NCI-H2171 (cell line): ENCODE measurements around the gene SOCS2.
"Not testable (repeated sequence)": the region's sequence is repeated elsewhere in the genome, so short reads cannot be mapped to it uniquely, and the experiment has no call there.

ENCODE experiments used
- DNase-seq: peaks from one replicate; lab custom pipeline; 2025; lab: John Stamatoyannopoulos, UW

SOCS2 gene, protein sequence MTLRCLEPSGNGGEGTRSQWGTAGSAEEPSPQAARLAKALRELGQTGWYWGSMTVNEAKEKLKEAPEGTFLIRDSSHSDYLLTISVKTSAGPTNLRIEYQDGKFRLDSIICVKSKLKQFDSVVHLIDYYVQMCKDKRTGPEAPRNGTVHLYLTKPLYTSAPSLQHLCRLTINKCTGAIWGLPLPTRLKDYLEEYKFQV

DNA sequence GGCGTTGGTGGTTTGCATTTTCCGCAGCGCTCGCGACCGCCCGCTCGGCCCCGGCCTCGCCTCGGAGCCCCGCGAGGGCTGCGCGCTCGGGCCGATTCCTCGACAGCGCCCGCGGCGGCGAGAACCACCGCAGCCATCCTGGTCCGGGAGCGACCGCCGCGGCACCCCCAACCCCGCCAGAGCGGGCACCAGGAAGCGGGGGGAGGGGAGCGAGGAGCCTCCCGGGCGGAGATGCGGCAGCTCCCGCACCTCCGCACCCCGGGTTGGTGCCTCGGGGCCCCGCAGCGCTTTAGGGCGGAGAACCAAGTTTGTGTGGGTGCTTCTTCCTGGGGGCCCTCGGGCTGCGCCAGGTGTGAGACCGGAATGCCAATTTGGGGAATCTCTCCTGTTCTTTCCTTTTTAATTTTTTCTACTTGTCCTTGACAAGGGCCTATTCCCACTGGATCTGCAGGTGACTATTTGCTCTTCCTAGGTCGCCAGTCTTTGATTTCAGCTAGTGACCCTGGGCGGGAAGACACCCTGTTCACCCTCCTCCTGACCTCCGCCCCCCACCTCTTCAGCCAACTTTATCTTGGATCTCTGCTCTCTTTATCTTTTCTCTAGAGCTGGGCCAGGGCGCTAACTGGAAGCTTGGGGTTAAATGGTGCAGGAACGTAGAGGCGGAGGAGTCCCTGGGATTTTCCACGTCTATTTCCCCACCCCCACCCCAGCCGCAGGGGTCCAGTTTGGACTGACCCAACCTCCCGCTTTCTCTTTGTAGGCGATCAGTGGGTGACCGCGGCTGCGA lies at the start of gene SOCS2:
TSS of gene SOCS2 (plus strand) at position 751 of the 787 bp plus-strand sequence. CDS start 223 bp downstream, outside the sequence.
- DNase-seq = peak; percentile 59

DNA sequence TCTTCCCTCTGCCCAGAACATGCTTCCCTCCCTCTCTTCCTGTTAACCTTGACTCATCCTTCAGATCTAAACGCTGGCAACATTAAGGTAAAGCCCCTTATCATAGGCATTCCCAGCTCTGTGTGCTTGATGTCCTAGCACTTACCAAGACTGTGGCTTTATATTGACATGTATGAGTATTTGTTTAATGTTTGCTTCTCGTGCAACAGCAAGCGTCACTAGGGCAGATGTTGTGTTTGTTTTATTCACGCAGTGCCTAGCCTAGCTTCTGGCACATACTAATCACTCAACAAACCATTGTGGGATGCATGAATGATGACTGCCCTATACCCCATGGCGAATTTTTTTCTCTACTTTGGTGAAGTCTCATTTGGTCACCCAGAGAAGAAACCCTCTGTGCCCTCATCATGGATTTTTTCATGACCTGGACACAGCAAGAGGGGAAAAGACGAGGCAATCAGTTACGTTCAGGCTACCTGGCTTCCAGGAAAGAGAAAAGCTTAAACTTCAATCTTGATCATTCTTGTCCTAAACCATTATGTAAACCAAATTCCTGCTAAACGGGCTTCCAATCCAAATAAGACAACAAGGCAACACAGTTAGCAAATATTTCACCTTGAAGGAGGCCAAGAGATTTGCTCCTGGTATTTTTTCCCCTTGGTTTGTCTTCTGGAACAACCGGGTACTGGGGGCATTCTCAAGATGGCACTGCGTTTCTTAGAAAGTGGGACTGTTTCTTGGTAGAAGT lies 47.9 kb upstream of the SOCS2 start:
- DNase-seq = no peak

DNA sequence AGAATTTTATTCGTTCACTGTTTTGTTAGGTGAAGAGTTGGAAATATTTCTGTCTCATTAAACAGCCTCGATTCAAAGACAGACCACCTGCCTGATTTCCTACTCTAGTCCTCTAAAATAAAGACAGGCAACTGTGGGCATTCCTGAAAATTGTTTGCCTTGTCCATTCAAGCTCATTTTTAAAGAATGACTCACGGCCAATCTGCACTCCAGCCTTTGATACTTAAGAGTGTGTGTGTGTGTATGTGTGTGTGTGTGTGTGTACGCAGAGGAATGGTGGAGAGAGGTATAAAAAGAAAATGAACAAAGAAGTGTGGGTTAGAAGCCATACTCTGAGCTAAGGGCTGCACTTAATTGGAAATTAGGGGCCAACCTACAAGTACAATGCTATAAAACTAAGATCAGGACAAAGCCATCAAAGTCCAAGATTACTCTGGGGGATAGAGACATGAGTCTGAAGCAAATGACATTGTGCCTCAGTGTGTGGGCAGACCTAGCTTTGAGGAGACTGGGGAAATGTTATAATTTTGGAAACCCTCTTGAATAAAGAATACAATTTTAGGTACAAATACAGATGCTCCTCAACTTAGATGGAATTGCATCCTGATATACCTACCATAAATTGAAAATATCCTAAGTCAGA lies 45.6 kb upstream of the SOCS2 start:
- no peak for DNase-seq

DNA sequence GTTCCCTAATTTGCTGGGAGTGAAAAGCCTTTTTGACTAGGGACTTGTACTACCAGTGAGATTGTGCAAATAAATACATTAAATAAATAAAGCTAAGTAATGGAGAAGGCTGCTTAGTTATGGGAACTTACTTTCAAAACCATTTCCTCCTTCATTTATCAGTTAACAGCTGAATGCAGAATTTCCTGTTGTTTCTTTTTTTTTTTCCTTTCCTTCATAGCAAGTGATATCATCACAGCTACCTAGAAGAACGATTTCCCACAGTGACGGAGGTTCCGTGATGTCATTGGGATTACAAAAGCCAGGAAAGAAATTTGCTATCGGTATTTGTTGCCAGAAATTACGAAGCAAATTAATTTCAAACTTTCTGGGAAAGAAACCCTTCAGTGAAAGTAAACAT lies 42.1 kb upstream of the SOCS2 start:
- no peak for DNase-seq

DNA sequence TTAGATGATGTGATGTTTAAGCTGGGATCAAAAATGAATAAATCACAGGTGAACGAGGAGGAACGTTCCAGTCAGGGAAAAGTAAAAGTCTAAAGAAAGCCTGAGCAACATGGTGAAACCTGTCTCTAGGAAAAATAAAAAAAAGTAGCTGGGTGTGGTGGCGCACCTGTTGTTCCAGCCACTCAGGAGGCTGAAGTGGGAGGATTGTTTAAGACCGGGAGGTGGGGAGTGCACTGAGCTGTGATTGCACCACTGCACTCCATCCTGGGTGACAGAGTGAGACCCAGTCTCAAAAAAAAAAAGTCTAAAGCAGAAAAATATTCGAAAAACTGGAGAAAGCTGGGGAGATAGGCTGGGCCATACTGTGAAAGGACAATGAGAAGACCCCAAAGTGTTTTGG lies 39.2 kb upstream of the SOCS2 start:
- DNase-seq = no peak

DNA sequence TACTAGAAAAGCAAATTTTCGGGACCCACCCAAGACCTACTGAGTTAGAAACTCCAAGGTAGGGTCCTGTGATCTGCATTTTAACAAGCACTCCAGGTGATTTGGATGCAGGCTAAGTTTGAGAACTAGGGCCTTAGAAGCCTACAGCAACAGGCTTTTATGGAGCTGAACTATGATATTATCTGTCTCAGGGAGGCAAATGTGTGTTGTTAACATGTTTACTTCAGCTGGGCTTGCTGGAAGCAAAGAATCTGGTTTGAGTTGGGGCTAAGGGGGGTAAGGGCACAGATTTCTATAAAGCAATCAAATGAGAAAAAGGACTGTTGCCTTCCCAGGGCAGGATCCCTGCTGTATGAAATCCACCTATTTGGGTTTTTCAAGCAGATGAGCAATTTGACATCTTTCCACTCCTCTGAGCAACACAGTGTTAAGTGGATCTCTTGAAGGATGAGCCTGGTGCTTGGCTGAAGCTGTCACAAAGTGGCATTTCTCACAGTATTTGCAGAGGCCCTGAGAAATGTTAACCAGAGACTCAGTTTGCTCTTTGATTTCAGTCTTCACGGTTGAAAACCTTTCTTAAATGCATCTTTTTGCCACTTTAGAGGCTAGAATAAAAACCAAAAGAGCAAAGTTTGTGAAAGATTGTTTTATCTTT lies 36.2 kb upstream of the SOCS2 start:
- no peak for DNase-seq

DNA sequence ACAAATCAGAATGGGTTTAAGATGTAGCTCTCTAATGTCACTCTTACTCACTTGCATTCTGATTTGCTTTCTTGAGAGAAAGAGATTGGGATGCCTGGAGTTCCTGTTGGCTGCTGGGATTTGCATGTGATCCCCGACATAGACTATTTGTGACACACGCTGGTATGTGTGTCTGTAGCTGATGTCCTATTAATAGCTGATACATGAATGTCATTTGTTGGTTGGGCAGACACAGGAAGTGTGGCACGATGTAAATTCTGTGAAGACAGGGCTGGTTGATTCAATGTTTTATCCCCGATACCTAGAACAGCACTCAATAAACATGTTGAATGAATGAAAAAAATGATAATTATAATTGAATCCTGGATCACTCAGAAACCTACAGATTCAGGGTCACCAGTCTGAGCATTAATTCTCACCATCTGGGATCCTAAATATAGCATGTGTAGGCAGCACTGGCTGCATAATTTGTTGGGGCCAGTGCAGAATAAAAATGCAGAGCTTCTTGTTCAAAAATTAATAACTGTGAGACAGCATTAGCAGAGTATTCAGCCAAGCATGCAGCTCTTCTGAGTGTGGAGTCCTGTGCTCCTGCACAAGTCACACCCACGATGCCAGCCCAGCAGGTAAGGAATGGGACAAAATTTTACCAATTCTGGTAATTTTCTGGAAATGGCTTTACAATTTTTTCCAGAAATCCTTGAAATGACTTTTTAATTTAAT lies 35.5 kb upstream of the SOCS2 start:
- no peak for DNase-seq

DNA sequence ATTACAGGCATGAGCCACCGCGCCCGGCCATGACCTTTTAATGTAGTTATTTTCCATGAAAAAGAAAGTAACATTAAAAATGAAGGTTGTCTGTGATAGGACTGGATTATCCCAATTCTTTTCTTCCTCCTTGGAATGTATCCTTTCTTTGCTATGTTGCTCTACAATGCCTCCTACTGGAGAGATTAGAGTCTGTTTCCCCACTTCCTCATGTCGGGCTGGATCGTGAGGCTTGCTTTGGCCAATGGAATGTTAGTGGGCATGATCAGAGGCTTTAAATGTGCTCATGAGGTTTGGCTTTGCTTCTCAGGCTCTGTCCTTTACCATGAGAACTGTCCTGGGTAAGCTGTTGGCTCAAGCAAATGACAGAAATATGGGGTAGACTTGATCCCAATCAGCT lies 34.7 kb upstream of the SOCS2 start:
- DNase-seq = no peak

DNA sequence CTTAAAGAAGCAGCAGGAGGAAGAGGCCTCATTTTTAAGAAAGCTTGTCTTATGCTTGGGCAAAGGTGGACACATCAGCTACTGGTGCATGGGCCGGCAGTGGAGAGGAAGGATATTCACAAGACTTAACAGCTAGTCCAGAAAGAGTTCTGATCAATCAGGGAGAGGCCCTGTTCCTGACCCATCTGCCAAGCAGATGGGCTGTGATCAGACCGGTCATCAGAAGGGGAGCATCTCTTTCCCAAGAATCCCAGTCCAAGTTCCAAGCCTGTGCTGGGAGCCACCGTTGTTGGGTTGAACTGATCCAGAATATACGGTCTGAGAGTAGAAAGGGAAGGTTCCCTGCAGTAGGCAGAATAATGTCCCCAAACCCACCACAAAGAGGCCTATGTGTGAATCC lies 32.7 kb upstream of the SOCS2 start:
- no peak for DNase-seq

DNA sequence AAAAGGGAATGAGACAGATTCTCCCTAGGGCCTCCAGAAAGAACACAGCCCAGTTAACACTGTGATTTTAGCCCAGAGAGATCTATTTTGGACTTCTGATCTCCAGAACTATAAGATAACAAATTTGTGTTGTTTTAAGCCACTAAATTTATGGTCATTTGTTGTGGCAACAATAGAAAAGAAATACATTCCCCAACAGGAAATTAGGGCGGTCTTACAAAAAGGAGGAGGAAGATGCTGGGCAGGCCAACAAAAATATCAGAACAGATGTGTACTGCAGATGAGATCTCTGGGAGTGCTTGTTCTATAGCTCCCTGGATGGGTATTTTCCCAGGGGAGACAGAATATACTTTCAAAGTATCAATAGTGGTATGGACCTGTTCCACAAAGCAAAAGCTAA lies 32.0 kb upstream of the SOCS2 start:
- no peak for DNase-seq

DNA sequence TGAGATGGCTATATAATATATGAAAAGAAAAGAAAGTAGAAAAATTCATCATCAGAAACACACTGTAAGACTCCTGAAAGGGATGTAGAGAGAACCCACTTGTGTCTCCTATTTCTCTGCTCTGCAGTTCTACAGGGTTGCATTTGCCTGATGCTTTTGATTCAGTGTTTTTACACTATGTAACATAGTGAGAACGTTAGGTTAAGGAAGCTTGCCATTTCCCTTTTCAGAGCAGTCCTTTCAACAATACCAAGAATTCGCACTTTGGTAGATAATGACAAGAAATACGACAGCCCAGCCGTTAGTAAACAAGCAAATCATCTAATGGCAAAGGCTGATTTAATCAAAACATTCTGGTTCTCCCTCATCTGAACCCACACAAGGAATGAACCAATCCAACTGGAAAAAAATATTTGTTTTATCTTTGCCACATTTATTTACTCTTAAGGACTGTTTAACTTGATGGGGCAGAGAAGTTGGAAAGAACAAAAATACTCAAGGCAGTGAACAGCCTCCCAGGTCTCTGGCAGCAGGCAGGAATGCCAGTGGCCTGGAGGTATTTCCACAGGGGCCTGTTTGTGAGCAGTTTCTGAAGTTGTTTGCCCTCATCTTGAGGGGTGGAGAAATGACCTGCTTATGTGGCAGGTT lies 30.8 kb upstream of the SOCS2 start:
- DNase-seq = no peak

DNA sequence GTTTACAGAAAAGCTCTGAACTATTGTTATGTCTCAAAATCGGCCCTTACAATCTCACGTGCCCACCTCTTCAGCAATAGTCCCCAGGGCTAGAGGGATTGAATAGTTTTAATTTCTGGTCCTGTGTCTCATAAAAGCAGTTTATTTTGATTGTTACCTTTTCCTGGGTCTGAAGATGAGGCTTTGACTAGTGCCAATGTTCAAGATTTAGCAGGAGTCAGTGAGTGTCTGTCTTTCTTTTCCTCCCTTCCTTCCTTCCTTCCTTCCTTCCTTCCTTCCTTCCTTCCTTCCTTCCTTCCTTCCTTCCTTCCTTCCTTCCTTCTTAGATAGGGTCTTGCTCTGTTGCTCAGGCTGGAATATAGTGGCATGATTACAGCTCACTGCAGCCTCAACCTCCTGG lies 24.7 kb upstream of the SOCS2 start:
- DNase-seq = no peak

DNA sequence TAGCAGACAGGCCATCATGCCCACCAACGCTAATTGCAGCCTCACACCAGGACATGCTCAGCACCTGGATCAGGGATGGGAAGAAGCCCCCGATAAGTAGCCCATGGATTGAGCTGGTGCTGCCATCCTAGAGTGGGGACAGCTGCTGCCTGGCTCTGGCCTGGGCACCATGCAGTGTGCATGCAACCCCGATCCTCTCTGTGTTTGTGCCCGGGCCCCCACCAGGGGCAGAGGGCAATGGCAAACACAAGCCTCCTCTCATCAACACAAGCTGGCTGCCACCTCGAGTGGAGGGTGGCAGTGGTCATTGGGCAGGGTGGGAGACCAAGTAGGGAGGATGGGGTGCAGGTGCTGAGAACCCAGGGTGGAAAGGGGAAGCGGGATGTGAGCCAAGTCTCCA lies 23.3 kb upstream of the SOCS2 start:
- DNase-seq = no peak

DNA sequence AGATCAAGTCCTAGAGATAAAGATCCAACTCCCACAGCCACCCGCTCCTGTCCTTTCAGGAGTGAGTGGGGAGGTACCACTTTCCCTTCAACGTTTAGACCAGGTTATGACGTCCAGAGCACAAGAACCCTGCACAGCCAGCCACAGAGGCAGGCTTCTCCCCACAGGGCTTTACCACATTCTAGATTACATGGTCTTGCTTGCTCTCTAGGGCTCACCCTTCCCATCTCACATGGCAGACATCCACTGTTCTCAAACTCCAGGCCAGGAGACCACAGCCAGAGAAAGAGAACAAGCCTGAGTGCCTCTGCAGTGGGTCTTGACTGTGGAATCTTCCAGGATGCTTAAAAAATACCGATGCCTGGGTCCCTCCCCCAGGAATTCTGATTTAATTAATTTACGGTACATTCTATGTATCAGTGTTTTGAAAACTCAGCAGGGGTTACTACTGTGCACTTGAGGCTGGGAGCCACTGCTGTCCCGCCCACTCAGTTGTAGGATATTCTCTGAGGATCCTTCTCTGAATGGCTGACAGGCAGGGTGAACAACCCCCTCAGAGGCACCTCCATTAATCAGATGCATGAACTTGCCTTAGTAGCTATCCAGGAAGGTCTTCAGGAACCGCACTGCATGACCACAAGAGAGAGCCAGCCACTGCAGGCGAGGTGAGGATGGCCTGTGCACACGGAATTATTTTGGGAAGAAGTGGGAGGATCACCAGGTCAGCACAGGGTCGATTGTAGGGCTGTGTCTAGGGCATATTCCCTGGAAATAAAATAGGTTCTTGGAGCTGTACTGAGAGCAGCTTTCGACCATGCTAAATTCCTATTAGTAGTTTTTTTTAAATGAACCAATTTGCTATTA lies 21.5 kb upstream of the SOCS2 start:
- no peak for DNase-seq

DNA sequence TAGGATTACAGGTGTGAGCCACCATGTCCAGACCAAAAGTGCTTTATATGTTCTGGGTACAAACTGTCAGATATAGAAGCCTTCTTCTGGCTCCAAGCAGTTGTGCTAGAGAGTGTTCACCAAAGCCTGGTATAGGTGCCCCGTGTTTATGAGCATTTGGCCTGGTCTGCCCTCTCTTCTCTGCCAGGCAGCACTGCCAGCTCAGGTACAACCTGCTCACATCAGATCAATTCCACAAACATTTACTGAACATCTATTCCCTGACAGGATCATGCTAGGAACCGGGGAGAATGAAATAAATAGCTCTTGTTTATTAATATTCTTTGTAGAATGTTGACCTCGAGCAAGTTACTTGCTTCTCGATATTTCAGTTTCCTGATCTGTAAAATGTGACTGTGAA lies 20.0 kb upstream of the SOCS2 start:
- DNase-seq = no peak

DNA sequence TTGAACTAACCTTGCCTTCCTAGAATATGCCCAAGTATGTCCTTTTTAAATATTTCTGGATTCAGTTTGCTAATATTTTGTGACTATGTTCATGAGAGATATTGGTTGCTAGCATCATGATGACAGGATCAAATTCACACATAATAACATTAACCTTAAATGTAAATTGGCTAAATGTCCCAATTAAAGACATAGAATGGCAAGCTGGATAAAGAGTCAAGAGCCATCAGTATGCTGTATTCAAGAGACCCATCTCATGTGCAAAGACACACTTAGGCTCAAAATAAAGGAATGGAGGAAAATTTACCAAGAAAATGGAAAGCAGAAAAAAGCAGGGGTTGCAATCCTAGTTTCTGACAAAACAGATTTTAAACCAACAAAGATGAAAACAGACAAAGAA lies 14.6 kb upstream of the SOCS2 start:
- DNase-seq = not testable (repeated sequence)

DNA sequence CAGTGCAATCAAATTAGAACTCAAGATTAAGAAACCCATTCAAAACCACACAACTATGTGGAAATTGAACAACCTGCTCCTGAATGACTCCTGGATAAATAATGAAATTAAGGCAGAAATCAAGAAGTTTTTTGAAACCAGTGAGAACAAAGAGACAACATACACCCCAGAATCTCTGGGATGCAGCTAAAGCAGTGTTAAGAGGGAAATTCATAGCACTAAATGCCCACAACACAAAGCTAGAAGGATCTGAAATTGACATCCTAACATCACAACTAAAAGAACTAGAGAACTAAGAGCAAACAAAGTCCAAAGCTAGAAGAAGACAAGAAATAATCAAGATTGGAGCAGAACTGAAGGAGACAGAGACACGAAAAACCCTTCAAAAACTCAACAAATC lies 13.8 kb upstream of the SOCS2 start:
- DNase-seq = not testable (repeated sequence)

DNA sequence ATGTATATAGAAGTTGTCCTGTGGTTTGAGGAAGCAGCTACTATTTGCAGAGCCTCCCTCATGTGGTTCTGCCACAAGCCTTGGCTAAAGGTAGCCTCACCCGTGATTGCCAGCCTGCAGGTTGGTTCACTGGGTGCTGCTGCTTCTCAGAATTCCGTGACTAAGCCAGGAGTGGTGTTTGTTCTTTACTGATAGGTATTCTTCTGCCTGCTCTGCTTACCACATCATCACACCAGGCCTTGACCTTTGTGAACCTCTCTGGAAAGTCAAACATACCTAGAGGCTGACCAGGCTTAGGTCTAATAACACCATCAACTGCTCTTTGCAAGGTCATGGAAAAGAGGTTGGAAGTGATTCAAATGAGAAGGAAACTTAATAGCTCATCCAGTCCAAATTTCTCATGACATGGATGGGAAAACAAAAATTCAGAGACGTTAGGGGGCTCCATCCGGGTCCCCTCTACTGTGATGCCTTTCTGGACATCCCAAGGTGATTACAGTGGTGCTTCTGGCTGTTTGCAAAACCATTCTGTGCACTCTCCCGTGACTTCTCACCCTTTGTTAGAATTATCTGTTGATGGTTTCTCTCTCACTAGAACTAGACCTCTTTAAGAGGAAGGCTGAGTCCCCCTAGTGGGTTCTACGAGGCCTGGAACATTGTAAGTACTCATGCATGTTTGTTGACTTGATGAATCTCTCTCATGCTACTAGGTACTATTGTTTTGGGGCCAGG lies 8.5 kb upstream of the SOCS2 start:
- DNase-seq = no peak

DNA sequence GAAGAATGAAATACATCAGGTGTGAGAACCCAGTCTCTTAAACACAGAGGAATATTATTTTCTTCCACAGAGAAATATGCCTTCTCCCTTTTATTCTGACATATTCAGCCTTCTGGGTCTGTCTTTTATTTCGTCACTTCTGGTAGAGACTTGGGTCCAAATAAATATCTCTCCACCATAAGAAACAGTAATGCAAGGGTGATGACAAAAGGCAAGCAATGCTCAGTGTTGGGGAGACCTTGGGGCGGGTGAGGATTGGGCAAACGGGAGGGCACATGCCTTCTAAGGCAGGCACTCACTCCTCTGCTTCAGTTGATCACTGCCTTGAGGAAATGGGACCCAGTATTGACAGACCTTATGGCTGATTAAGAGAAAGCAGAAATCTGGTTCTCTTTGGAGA lies 6.7 kb upstream of the SOCS2 start:
- DNase-seq = no peak
